ENCODE data around the gene PARP4. TPM values are rescaled to one million over a fixed set of nuclear protein-coding genes. Genes with fewer than 3 reads are reported as not detected.
"Not testable (repeated sequence)": the region's sequence is repeated elsewhere in the genome, so short reads cannot be mapped to it uniquely, and the experiment has no call there.

PARP4 gene
- total RNA-seq, 2 donors from 2014 or later, result 9.1 to 40.0 TPM

- H3K36me3 Mint-ChIP-seq, result peaks cover 18 to 19% of the 10 kb centered on the region in 2 donors
- H3K9me3 Mint-ChIP-seq, result peaks cover 10 to 15% of the 10 kb centered on the region in 2 donors
- DNase-seq (ENCODE audit: low spot score in 2 of 2) (no peak), ATAC-seq (no peak)
- H3K27ac Mint-ChIP-seq, result no peak overlapping the region
Measured at GRCh38 chr13:24396821-24397220, 115.8 kb downstream of the PARP4 start.

- H3K27ac Mint-ChIP-seq, result no peak overlapping the region
- DNase-seq (ENCODE audit: low spot score in 2 of 2) (no peak), ATAC-seq (no peak)
- H3K9me3 Mint-ChIP-seq, result peaks cover 10 to 15% of the 10 kb centered on the region in 2 donors
- peaks cover 18 to 19% of the 10 kb centered on the region in 2 donors for H3K36me3 Mint-ChIP-seq
Measured at GRCh38 chr13:24392972-24393371, 119.6 kb downstream of the PARP4 start.

GRCh38 chr13:24391771-24392683, 120.6 kb downstream of the PARP4 start:
- H3K27ac Mint-ChIP-seq, ATAC-seq: not testable (repeated sequence)

GRCh38 chr13:24390795-24391194, 121.8 kb downstream of the PARP4 start:
- not testable (repeated sequence) for H3K9me3 Mint-ChIP-seq; H3K27ac Mint-ChIP-seq; H3K36me3 Mint-ChIP-seq; ATAC-seq; DNase-seq (ENCODE audit: low spot score in 2 of 2)

More at GRCh38 chr13:24391771-24392683, 120.6 kb downstream of the PARP4 start:
- H3K36me3 Mint-ChIP-seq, result peaks cover 13 to 15% of the 10 kb centered on the region in 2 donors
- DNase-seq (ENCODE audit: low spot score in 2 of 2); H3K9me3 Mint-ChIP-seq: not testable (repeated sequence)

- no peak for DNase-seq (ENCODE audit: low spot score in 2 of 2)
- Mint-ChIP-seq H3K9me3 (no peaks in the 10 kb centered on the region), H3K27ac (no peak overlapping the region), H3K36me3 (no peaks in the 10 kb centered on the region)
- no peak for ATAC-seq
Measured at GRCh38 chr13:24389506-24389905, 123.1 kb downstream of the PARP4 start.

- ATAC-seq; H3K27ac Mint-ChIP-seq; DNase-seq (ENCODE audit: low spot score in 2 of 2); H3K36me3 Mint-ChIP-seq; H3K9me3 Mint-ChIP-seq: not testable (repeated sequence)
Measured at GRCh38 chr13:24388743-24389142, 123.8 kb downstream of the PARP4 start.

GRCh38 chr13:24386816-24387708, 125.5 kb downstream of the PARP4 start:
- no peaks in the 10 kb centered on the region for H3K9me3 Mint-ChIP-seq
- peak overlapping the region in 1 of 2 donors; percentile 26 for H3K27ac Mint-ChIP-seq
- ATAC-seq (no peak), DNase-seq (ENCODE audit: low spot score in 2 of 2) (no peak)
- H3K36me3 Mint-ChIP-seq, result no peaks in the 10 kb centered on the region

- H3K36me3 Mint-ChIP-seq, result no peaks in the 10 kb centered on the region
Measured at GRCh38 chr13:24385902-24386301, 126.7 kb downstream of the PARP4 start.

GRCh38 chr13:24384946-24385345, 127.6 kb downstream of the PARP4 start:
- not testable (repeated sequence) for H3K9me3 Mint-ChIP-seq; H3K36me3 Mint-ChIP-seq; DNase-seq (ENCODE audit: low spot score in 2 of 2); ATAC-seq
- peak overlapping the region in 1 of 2 donors; percentile 65 for H3K27ac Mint-ChIP-seq

More at GRCh38 chr13:24385902-24386301, 126.7 kb downstream of the PARP4 start:
- H3K9me3 Mint-ChIP-seq, result no peaks in the 10 kb centered on the region
- no peak overlapping the region for H3K27ac Mint-ChIP-seq
- ATAC-seq, result no peak
- DNase-seq (ENCODE audit: low spot score in 2 of 2), result no peak

GRCh38 chr13:24384091-24384490, 128.5 kb downstream of the PARP4 start:
- ATAC-seq; H3K9me3 Mint-ChIP-seq; DNase-seq (ENCODE audit: low spot score in 2 of 2); H3K27ac Mint-ChIP-seq; H3K36me3 Mint-ChIP-seq: not testable (repeated sequence)

- ATAC-seq (peak; percentile 52 to 80), DNase-seq (ENCODE audit: low spot score in 2 of 2) (no peak)
- H3K36me3 Mint-ChIP-seq, result no peaks in the 10 kb centered on the region
- H3K9me3 Mint-ChIP-seq, result no peaks in the 10 kb centered on the region
- H3K27ac Mint-ChIP-seq, result no peak overlapping the region
Measured at GRCh38 chr13:24381541-24382265, 130.9 kb downstream of the PARP4 start.

GRCh38 chr13:24380881-24381280, 131.7 kb downstream of the PARP4 start:
- not testable (repeated sequence) for H3K9me3 Mint-ChIP-seq; H3K27ac Mint-ChIP-seq; ATAC-seq; DNase-seq (ENCODE audit: low spot score in 2 of 2); H3K36me3 Mint-ChIP-seq

GRCh38 chr13:24380227-24380626, 132.4 kb downstream of the PARP4 start:
- not testable (repeated sequence) for DNase-seq (ENCODE audit: low spot score in 2 of 2); ATAC-seq; H3K9me3 Mint-ChIP-seq; H3K36me3 Mint-ChIP-seq; H3K27ac Mint-ChIP-seq

- H3K27ac Mint-ChIP-seq; H3K36me3 Mint-ChIP-seq; H3K9me3 Mint-ChIP-seq; ATAC-seq; DNase-seq (ENCODE audit: low spot score in 2 of 2): not testable (repeated sequence)
Measured at GRCh38 chr13:24371273-24371672, 141.3 kb downstream of the PARP4 start.
